Natural killer cell treated with Interleukin-12 subunit alpha and Interleukin-12 subunit beta and Interleukin-15 and Interleukin-18, amount 100 ng/mL, for 72 hours (primary cell): ENCODE results near the gene SLC9A9. TPM values are rescaled to one million over a fixed set of nuclear protein-coding genes. Genes with fewer than 3 reads are reported as not detected.
A peak's percentile ranks its signal among the peaks of the same experiment; 100 is the strongest.
"Not testable (repeated sequence)": the region's sequence is repeated elsewhere in the genome, so short reads cannot be mapped to it uniquely, and the experiment has no call there.

ENCODE experiments used
- ATAC-seq, 2 donors: fragments of 150-1000 bp; cut with Tn5 transposase in 1 of 2; sonication (Bioruptor Pico), chemical (Tn5 transposase) in 1 of 2; 2 replicates each; pipeline ENCODE4 v1.10.0; 2021
- DNase-seq: peaks from one replicate; pipeline ENCODE4 v3.0.0; 2022; ENCODE audit warnings: low spot score
- H3K27ac Mint-ChIP-seq, 2 donors: 1 replicate in 1 of 2; 2 replicates in 1 of 2; pipeline ENCODE4 v1.8.0; 2022; ENCODE audit warnings: mixed read lengths in 2 of 2, mild to moderate bottlenecking in 1 of 2, moderate library complexity in 1 of 2
- H3K27me3 Mint-ChIP-seq, 2 donors: 1 replicate in 1 of 2; 2 replicates in 1 of 2; pipeline ENCODE4 v1.8.0; 2022; ENCODE audit warnings: mixed read lengths in 2 of 2
- H3K36me3 Mint-ChIP-seq: one replicate; pipeline ENCODE4 v1.8.0; 2022; ENCODE audit warnings: mixed read lengths
- H3K4me1 Mint-ChIP-seq, 2 donors: 1 replicate in 1 of 2; 2 replicates in 1 of 2; pipeline ENCODE4 v1.8.0; 2022; ENCODE audit warnings: low read depth in 2 of 2, mixed read lengths in 2 of 2, mild to moderate bottlenecking in 1 of 2
- H3K4me3 Mint-ChIP-seq: one replicate; pipeline ENCODE4 v1.8.0; 2022; ENCODE audit warnings: mixed read lengths
- H3K9me3 Mint-ChIP-seq: 2 replicates; pipeline ENCODE4 v1.8.0; 2022; ENCODE audit warnings: mixed read lengths
- total RNA-seq, 2 donors: library from RNA; stranded (reverse); gene quantifications; one replicate each; pipeline ENCODE4 v1.2.3, GENCODE V29; 2022

The SLC9A9 gene
- total RNA-seq, 2 donors from 2014 or later: 11.0 to 11.9 TPM

GRCh38 chr3:143529018-143529478 is 319.2 kb downstream of the SLC9A9 start:
- Mint-ChIP-seq H3K27me3 (no peaks in the 10 kb centered on the region), H3K4me1 (peaks cover 11 to 13% of the 10 kb centered on the region in 2 donors), H3K27ac (peak overlapping the region in 1 of 2 donors; percentile 3), H3K4me3 (no peak overlapping the region), H3K36me3 (no peaks in the 10 kb centered on the region), H3K9me3 (no peaks in the 10 kb centered on the region)
- DNase-seq (no peak), ATAC-seq (peak in 1 of 2 donors; percentile 55)

GRCh38 chr3:143526011-143526545 is 322.2 kb downstream of the SLC9A9 start:
- no peak for DNase-seq
- Mint-ChIP-seq H3K9me3 (no peaks in the 10 kb centered on the region), H3K4me3 (no peak overlapping the region), H3K36me3 (no peaks in the 10 kb centered on the region), H3K4me1 (peaks cover 11 to 13% of the 10 kb centered on the region in 2 donors), H3K27me3 (no peaks in the 10 kb centered on the region), H3K27ac (no peak overlapping the region)
- ATAC-seq: no peak

DNA sequence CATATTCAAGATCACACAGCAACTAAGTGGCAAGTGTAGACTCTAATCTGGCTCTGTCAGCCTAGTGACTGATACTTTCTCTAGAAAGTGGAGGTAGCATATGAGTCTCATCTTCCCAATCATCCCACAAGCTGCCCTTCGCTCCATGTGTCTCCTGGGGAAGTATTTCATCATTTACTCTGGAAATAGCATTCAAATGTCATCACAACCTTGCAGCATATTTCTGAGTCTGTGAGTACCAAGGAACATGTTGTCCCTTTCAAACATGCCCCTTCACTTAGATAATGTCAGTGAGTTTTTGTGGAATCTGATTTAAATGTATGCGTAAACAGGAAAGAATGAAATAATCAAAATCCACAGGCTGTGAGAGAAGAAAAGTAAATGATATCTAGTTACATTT is 322.9 kb downstream of the SLC9A9 start:
- Mint-ChIP-seq H3K36me3 (no peaks in the 10 kb centered on the region), H3K4me3 (no peak overlapping the region), H3K4me1 (peaks cover 11 to 13% of the 10 kb centered on the region in 2 donors), H3K27me3 (no peaks in the 10 kb centered on the region), H3K27ac (no peak overlapping the region), H3K9me3 (no peaks in the 10 kb centered on the region)
- ATAC-seq (no peak), DNase-seq (no peak)

- H3K27me3 Mint-ChIP-seq: no peaks in the 10 kb centered on the region
- H3K4me3 Mint-ChIP-seq: no peak overlapping the region
- no peak for DNase-seq
- peaks cover 0 to 3% of the 10 kb centered on the region in 2 donors for H3K4me1 Mint-ChIP-seq
- H3K27ac Mint-ChIP-seq: no peak overlapping the region
- no peaks in the 10 kb centered on the region for H3K9me3 Mint-ChIP-seq
- ATAC-seq: no peak
- peaks cover 5% of the 10 kb centered on the region for H3K36me3 Mint-ChIP-seq
These were observed 326.5 kb downstream of the SLC9A9 start for GRCh38 chr3:143521803-143522202.

GRCh38 chr3:143517131-143517530 is 331.1 kb downstream of the SLC9A9 start:
- H3K4me3 Mint-ChIP-seq, H3K27me3 Mint-ChIP-seq, H3K9me3 Mint-ChIP-seq, ATAC-seq, DNase-seq, H3K4me1 Mint-ChIP-seq, H3K36me3 Mint-ChIP-seq, H3K27ac Mint-ChIP-seq: not testable (repeated sequence)

DNA sequence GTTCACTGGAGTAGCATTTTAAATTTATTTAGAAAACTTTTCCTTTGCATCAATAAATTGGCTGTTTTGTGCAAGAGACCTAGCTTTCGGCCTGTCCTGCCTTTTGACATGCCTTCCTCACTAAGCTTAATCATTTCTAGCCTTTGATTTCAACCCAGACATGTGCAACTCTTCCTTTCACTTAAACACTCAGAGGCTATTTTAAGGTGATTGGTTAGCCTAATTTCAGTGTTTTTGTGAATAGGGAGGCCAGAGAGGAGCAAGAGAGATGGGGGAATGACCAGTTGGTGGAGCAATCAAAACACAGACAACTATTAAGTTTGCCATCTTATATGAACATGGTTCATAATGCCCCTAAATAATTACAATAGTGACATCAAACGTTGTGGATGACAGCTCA is 333.4 kb downstream of the SLC9A9 start:
- Mint-ChIP-seq H3K27me3 (no peaks in the 10 kb centered on the region), H3K9me3 (no peaks in the 10 kb centered on the region), H3K4me1 (peaks cover 0 to 3% of the 10 kb centered on the region in 2 donors), H3K27ac (no peak overlapping the region), H3K4me3 (no peak overlapping the region), H3K36me3 (peaks cover 5% of the 10 kb centered on the region)
- no peak for ATAC-seq
- DNase-seq: no peak

GRCh38 chr3:143514109-143514508 is 334.2 kb downstream of the SLC9A9 start:
- H3K9me3 Mint-ChIP-seq: no peaks in the 10 kb centered on the region
- peaks cover 0 to 3% of the 10 kb centered on the region in 2 donors for H3K4me1 Mint-ChIP-seq
- peaks cover 5% of the 10 kb centered on the region for H3K36me3 Mint-ChIP-seq
- DNase-seq: no peak
- H3K27ac Mint-ChIP-seq: no peak overlapping the region
- no peak overlapping the region for H3K4me3 Mint-ChIP-seq
- no peaks in the 10 kb centered on the region for H3K27me3 Mint-ChIP-seq
- ATAC-seq: no peak

- Mint-ChIP-seq H3K36me3 (no peaks in the 10 kb centered on the region), H3K27me3 (no peaks in the 10 kb centered on the region), H3K27ac (no peak overlapping the region)
These were observed 336.9 kb downstream of the SLC9A9 start for GRCh38 chr3:143511174-143511879.

DNA sequence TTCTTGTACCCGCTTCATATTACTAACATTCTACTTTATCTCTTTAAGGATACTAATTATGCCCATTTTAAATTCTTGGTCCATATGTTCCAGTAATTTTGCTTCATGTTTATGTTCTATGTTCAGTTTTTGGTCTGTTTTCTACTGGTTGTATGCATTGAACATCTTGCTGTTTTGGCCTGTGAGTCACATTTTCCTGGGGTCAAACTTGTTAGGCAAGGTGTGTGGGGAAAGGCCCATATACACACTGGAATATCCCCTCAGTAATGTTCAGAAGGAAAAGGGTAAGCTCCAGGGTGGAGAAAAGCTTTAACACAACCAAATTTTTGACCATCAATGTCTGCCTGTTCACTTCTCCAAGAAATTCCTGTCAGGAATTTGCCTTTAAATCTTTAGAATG is 337.7 kb downstream of the SLC9A9 start:
- Mint-ChIP-seq H3K27me3 (no peaks in the 10 kb centered on the region), H3K36me3 (no peaks in the 10 kb centered on the region), H3K4me1 (no peaks in the 10 kb centered on the region), H3K9me3 (no peaks in the 10 kb centered on the region), H3K27ac (no peak overlapping the region), H3K4me3 (no peak overlapping the region)
- DNase-seq (no peak), ATAC-seq (no peak)

More at GRCh38 chr3:143511174-143511879, 336.9 kb downstream of the SLC9A9 start:
- DNase-seq (no peak), ATAC-seq (no peak)
- Mint-ChIP-seq H3K4me3 (no peak overlapping the region), H3K4me1 (no peaks in the 10 kb centered on the region), H3K9me3 (no peaks in the 10 kb centered on the region)

DNA sequence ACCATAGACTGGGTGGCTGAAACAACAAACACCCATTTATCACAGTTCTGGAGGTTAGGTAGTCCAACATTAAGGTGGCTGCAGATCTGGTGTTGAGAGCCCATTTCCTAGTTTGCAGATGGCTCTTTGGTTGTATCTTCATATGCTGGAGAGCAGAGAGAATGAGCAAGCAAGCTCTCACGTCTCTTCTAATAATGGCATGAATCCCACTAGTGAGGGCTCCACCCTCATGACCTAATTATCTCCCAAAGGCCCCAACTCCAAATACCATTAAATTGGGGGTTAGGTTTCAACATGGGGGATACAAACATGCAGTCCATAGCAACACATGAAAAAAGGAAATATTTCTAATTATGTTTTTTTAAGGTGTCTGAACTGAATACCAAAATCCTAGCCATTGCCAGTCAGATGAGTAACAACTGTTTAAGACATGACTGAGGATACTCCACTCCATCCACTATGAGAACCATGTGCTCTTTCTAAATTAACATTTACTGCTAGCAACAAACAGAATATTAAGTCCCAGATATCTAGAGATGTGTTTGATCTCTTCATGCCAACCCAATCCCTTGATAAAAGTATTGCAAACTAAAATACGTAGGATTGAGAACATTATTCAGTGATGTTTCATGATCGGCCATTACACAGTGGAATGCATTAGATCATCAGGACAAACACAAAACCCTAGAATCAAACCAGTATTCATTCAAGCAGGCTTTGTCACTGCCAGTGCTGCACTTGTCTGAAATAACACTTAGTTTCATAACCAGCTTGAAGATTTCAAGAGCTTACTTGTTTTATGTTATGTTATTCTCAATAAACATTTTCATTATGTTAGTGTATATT is 340.3 kb downstream of the SLC9A9 start:
- Mint-ChIP-seq H3K27me3 (no peaks in the 10 kb centered on the region), H3K27ac (no peak overlapping the region), H3K9me3 (no peaks in the 10 kb centered on the region), H3K4me1 (no peaks in the 10 kb centered on the region), H3K36me3 (no peaks in the 10 kb centered on the region), H3K4me3 (no peak overlapping the region)
- ATAC-seq: no peak
- DNase-seq: no peak

DNA sequence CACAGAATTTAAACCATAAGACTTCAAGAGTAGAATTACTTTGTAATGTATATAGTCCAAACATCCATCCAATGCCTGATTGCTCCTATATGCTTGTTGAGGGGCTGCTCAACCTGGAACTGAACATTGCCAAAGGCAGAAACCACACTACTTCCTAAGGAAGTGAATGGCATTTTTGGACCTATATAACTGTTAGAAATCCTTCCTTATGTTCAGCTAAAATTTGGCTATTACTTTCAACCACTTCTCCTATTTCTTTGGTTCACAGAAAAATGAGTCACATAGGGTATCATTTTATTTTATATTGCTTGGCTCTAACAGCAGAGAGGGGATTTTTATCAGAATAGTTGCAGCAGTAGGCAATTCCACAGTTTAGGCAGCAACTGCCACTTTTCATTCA is 342.1 kb downstream of the SLC9A9 start:
- H3K27ac Mint-ChIP-seq: no peak overlapping the region
- DNase-seq: no peak
- H3K9me3 Mint-ChIP-seq: no peaks in the 10 kb centered on the region
- H3K4me1 Mint-ChIP-seq: no peaks in the 10 kb centered on the region
- no peaks in the 10 kb centered on the region for H3K27me3 Mint-ChIP-seq
- no peaks in the 10 kb centered on the region for H3K36me3 Mint-ChIP-seq
- no peak overlapping the region for H3K4me3 Mint-ChIP-seq
- ATAC-seq: no peak

DNA sequence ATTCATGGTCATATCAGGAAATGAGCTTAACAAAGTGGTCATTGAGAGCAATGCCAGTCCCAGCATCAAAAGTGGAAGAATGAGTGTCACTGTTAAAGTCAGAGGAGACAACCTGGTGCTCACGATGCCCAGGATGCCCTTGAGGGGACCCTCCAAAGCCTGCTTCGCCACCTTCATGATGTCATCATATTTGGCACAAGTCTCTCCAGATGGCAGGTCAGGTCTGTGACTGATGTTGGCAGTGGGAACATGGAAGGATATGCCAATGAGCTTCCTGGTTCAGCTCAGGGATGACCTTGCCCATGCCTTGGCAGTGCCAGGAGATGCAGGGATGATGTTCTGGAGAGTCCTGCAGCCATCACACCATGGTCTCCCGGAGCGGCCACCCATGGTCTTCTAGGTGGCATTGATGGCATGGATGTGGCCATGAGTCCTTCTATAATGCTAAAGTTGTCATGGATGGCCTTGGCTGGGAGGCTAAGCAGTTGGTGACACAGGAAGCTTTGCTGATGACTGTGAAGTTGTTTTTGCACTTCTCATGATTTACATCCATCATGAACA is 344.9 kb downstream of the SLC9A9 start:
- no peak overlapping the region for H3K27ac Mint-ChIP-seq
- H3K4me3 Mint-ChIP-seq: no peak overlapping the region
- no peak for ATAC-seq

DNA sequence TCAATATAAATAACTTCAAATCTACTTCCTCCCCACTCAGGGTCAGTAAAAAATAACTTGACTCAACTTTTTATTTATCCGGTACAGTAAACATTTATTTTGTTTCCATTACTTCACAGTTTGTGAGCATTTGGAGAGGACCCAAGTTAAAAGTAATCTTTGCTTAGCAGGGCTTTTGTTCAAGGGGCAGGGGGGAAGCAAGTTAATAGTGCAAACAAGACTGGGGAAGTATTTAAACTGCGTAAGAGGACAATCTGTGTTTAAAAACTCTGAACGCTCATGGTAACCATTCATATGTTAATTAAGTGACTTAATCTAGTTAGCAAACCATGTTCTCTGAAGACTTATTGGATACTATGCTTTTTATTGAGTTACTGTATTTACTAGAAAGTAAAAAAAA is 346.2 kb downstream of the SLC9A9 start:
- H3K27me3 Mint-ChIP-seq: no peaks in the 10 kb centered on the region
- no peak overlapping the region for H3K4me3 Mint-ChIP-seq
- no peaks in the 10 kb centered on the region for H3K4me1 Mint-ChIP-seq
- H3K9me3 Mint-ChIP-seq: no peaks in the 10 kb centered on the region
- DNase-seq (no peak), ATAC-seq (no peak)
- no peaks in the 10 kb centered on the region for H3K36me3 Mint-ChIP-seq
- no peak overlapping the region for H3K27ac Mint-ChIP-seq

More for the DNA sequence above, 344.9 kb downstream of the SLC9A9 start:
- Mint-ChIP-seq H3K27me3 (no peaks in the 10 kb centered on the region), H3K4me1 (no peaks in the 10 kb centered on the region), H3K9me3 (no peaks in the 10 kb centered on the region), H3K36me3 (no peaks in the 10 kb centered on the region)
- no peak for DNase-seq

DNA sequence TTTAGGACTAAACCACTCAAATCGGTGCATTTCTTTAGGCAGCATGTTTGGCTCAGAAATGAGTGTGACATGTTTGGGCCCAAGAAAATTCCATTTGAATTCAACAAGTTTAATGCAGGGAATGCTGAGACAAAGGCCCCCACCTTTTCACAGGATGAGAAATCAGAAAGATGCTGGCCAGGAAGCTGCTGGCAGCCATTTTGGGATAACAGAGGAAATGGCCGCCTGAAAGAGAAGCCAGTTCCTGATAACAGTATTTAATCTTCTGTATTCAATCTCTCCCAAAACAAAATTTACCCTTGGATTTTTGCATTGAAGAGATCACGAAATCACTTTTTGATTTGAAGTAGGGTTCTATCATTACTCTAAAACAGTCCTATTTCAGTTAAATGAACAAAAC is 350.9 kb downstream of the SLC9A9 start:
- Mint-ChIP-seq H3K4me1 (no peaks in the 10 kb centered on the region), H3K36me3 (peaks cover 1% of the 10 kb centered on the region), H3K27me3 (no peaks in the 10 kb centered on the region), H3K27ac (no peak overlapping the region), H3K9me3 (no peaks in the 10 kb centered on the region), H3K4me3 (no peak overlapping the region)
- no peak for ATAC-seq
- no peak for DNase-seq
